ENCODE measurements around the gene FIBCD1. TPM values are rescaled to one million over a fixed set of nuclear protein-coding genes. Genes with fewer than 3 reads are reported as not detected.

Gene FIBCD1
- polyA plus RNA-seq, 1 donor (not counting 4 experiments of a cell fraction or from before 2014, with no cell fraction given): 0.79 TPM

DNA sequence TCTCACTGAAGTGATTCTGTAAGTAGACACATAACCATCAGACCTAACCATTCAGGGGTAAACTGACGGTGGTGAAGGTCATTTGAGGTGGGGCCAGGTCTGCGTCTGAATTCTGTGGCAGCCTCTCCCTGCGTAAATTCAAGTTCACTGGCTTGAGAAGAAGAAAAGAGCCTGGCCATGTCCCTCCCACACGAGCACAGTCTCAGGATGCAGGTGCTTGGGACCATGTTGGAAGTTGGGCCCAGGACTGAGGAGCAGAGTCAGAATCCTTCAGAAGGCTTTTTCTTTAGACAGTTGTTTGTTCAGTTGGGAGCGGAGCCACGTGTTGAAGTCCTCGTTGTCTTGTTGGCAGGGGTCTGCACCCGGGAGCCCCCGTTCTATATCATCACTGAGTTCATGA, 66.5 kb downstream of the FIBCD1 start:
- no peak overlapping the region for H3K4me2 ChIP-seq (ENCODE audit: control insufficient read depth, extremely low read depth, insufficient read depth, low read depth, low read length)
- no peak overlapping the region for H3K4me3 ChIP-seq (ENCODE audit: control insufficient read depth in 2 of 3, extremely low read depth in 1 of 3, insufficient read depth in 2 of 3, low read depth in 1 of 3, low read length in 3 of 3)
- no peaks in the 10 kb centered on the region for H3K9me1 ChIP-seq (ENCODE audit: control insufficient read depth, extremely low read depth, insufficient read depth, low read length)
- no peaks in the 10 kb centered on the region for H3K27me3 ChIP-seq (ENCODE audit: control insufficient read depth, extremely low read depth, insufficient read depth, low read length)
- no peaks in the 10 kb centered on the region for H3K4me1 ChIP-seq (ENCODE audit: control insufficient read depth, extremely low read depth, insufficient read depth, low read length)
- H3K36me3 ChIP-seq (ENCODE audit: control insufficient read depth in 2 of 2, extremely low read depth in 1 of 2, insufficient read depth in 2 of 2, low read length in 2 of 2): peaks cover 24 to 37% of the 10 kb centered on the region in 2 experiments
- H4K20me1 ChIP-seq (ENCODE audit: control insufficient read depth, extremely low read depth, insufficient read depth, low read length): peaks cover 4% of the 10 kb centered on the region
- H2AFZ ChIP-seq (ENCODE audit: control insufficient read depth, low read length): no peak overlapping the region
- dilution Hi-C loops (cut with MboI; ENCODE audit: extremely low pct_ligation_motif_present, low sequenced_read_pairs): no loop called here
- no peak overlapping the region for H3K27ac ChIP-seq (ENCODE audit: control insufficient read depth, insufficient read depth, low read length)
- DNase-seq (ENCODE audit: low read depth, low spot score): no peak
- peaks cover 7% of the 10 kb centered on the region for H3K79me2 ChIP-seq (ENCODE audit: control insufficient read depth, insufficient read depth, low read length)
- H3K9ac ChIP-seq (ENCODE audit: control insufficient read depth, extremely low read depth, insufficient read depth, low read length): no peak overlapping the region
- H3K9me3 ChIP-seq (ENCODE audit: control insufficient read depth, low read depth, low read length): no peaks in the 10 kb centered on the region
- TF ChIP-seq, protein P1, sequence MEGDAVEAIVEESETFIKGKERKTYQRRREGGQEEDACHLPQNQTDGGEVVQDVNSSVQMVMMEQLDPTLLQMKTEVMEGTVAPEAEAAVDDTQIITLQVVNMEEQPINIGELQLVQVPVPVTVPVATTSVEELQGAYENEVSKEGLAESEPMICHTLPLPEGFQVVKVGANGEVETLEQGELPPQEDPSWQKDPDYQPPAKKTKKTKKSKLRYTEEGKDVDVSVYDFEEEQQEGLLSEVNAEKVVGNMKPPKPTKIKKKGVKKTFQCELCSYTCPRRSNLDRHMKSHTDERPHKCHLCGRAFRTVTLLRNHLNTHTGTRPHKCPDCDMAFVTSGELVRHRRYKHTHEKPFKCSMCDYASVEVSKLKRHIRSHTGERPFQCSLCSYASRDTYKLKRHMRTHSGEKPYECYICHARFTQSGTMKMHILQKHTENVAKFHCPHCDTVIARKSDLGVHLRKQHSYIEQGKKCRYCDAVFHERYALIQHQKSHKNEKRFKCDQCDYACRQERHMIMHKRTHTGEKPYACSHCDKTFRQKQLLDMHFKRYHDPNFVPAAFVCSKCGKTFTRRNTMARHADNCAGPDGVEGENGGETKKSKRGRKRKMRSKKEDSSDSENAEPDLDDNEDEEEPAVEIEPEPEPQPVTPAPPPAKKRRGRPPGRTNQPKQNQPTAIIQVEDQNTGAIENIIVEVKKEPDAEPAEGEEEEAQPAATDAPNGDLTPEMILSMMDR (optimal IDR thresholded peaks at IDR 0.05 in 1 of 3, IDR thresholded peaks at IDR 0.05 in 1 of 3, conservative IDR thresholded peaks at IDR 0.05 in 1 of 3; ENCODE audit: extremely low read depth in 1 of 3, insufficient read depth in 2 of 3, low read length in 3 of 3): no peak
- no peak for TF ChIP-seq EZH2 (IDR thresholded peaks at IDR 0.05; ENCODE audit: low read length)
- no peak for FAIRE-seq

DNA sequence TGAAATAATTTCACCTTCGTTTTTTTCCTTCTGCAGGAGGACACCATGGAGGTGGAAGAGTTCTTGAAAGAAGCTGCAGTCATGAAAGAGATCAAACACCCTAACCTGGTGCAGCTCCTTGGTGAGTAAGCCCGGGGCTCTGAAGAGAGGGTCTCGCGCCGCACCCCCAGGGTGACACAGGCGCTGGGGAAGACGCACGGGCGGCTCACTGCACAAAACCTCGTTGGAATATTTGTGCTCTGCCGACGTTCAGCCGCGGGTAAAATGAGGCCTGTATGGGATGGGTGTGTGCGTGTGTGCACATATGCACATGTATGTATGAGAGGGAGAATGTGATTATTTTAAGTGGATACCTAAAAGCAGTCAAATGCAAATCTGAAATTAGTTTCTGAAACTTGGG, 67.0 kb downstream of the FIBCD1 start:
- H3K36me3 ChIP-seq (ENCODE audit: control insufficient read depth in 2 of 2, extremely low read depth in 1 of 2, insufficient read depth in 2 of 2, low read length in 2 of 2): peaks cover 22 to 39% of the 10 kb centered on the region in 2 experiments
- FAIRE-seq (no peak), DNase-seq (ENCODE audit: low read depth, low spot score) (no peak)
- no peaks in the 10 kb centered on the region for H3K4me1 ChIP-seq (ENCODE audit: control insufficient read depth, extremely low read depth, insufficient read depth, low read length)
- H4K20me1 ChIP-seq (ENCODE audit: control insufficient read depth, extremely low read depth, insufficient read depth, low read length): peaks cover 4% of the 10 kb centered on the region
- peaks cover 10% of the 10 kb centered on the region for H3K79me2 ChIP-seq (ENCODE audit: control insufficient read depth, insufficient read depth, low read length)
- dilution Hi-C loops (cut with MboI; ENCODE audit: extremely low pct_ligation_motif_present, low sequenced_read_pairs): no loop called here
- TF ChIP-seq, protein P1 (optimal IDR thresholded peaks at IDR 0.05 in 1 of 3, IDR thresholded peaks at IDR 0.05 in 1 of 3, conservative IDR thresholded peaks at IDR 0.05 in 1 of 3; ENCODE audit: extremely low read depth in 1 of 3, insufficient read depth in 2 of 3, low read length in 3 of 3): no peak
- no peak for TF ChIP-seq EZH2 (IDR thresholded peaks at IDR 0.05; ENCODE audit: low read length)
- no peak overlapping the region for H3K9ac ChIP-seq (ENCODE audit: control insufficient read depth, extremely low read depth, insufficient read depth, low read length)
- H3K27me3 ChIP-seq (ENCODE audit: control insufficient read depth, extremely low read depth, insufficient read depth, low read length): no peaks in the 10 kb centered on the region
- H3K9me1 ChIP-seq (ENCODE audit: control insufficient read depth, extremely low read depth, insufficient read depth, low read length): no peaks in the 10 kb centered on the region
- H3K4me2 ChIP-seq (ENCODE audit: control insufficient read depth, extremely low read depth, insufficient read depth, low read depth, low read length): no peak overlapping the region
- H3K9me3 ChIP-seq (ENCODE audit: control insufficient read depth, low read depth, low read length): no peaks in the 10 kb centered on the region
- no peak overlapping the region for H3K4me3 ChIP-seq (ENCODE audit: control insufficient read depth in 2 of 3, extremely low read depth in 1 of 3, insufficient read depth in 2 of 3, low read depth in 1 of 3, low read length in 3 of 3)
- H3K27ac ChIP-seq (ENCODE audit: control insufficient read depth, insufficient read depth, low read length): no peak overlapping the region
- no peak overlapping the region for H2AFZ ChIP-seq (ENCODE audit: control insufficient read depth, low read length)

All from keratinocyte (primary cell).